ENCODE data around the gene PPP1R9B.

PPP1R9B gene

GRCh38 chr17:50149417-50150353 is 792 bp downstream of the PPP1R9B start:
- Histone ChIP-seq H3K27me3 (ENCODE audit: low read depth) (no peaks in the 10 kb centered on the region), H3K9me3 (no peaks in the 10 kb centered on the region), H3K4me3 (peak overlapping the region; percentile 59), H3K36me3 (replicated peaks) (peaks cover 6% of the 10 kb centered on the region), H3K4me1 (peaks cover 12% of the 10 kb centered on the region)
- peak in 1 of 2 experiments; percentile 58 for DNase-seq (ENCODE audit: low spot score in 2 of 2)
- in situ Hi-C loops (cut with MboI; ENCODE audit: low sequenced_read_pairs), result no loop called here

- peak overlapping the region; percentile 59 for H3K4me3 ChIP-seq
- no peaks in the 10 kb centered on the region for H3K27me3 ChIP-seq (ENCODE audit: low read depth)
- H3K36me3 ChIP-seq (replicated peaks), result peaks cover 13% of the 10 kb centered on the region
- in situ Hi-C loops (cut with MboI; ENCODE audit: low sequenced_read_pairs), result no loop called here
- peaks cover 12% of the 10 kb centered on the region for H3K4me1 ChIP-seq
- no peaks in the 10 kb centered on the region for H3K9me3 ChIP-seq
- DNase-seq (ENCODE audit: low spot score in 2 of 2), result no peak
Observed at GRCh38 chr17:50149091-50149416, 1.4 kb downstream of the PPP1R9B start.

GRCh38 chr17:50148226-50149090 is 2.0 kb downstream of the PPP1R9B start:
- no peaks in the 10 kb centered on the region for H3K9me3 ChIP-seq
- in situ Hi-C loops (cut with MboI; ENCODE audit: low sequenced_read_pairs), result no loop called here
- peaks cover 12% of the 10 kb centered on the region for H3K4me1 ChIP-seq
- H3K27me3 ChIP-seq (ENCODE audit: low read depth), result no peaks in the 10 kb centered on the region
- DNase-seq (ENCODE audit: low spot score in 2 of 2), result peak in 1 of 2 experiments; percentile 56
- H3K36me3 ChIP-seq (replicated peaks), result peaks cover 19% of the 10 kb centered on the region
- peak overlapping the region; percentile 59 for H3K4me3 ChIP-seq

DNA sequence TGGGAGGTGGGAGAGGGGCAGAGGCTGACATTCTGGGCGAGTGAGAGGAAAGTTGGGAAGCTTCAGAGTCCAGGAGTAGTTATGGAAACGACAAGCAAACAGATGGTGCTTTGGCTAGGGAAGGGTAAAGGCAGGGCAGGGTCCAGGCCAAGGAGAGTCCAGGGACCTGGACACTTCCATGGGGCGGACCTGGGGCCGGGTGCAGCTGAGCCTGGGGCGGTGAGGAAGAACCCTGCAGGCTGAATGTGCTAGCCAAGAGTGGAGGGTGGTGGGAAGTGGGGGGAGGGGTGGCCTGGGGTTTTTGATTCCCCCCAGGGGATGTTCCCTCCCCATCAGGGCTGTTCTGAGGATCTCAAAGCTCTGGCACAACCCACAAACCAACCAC is 2.6 kb downstream of the PPP1R9B start:
- Histone ChIP-seq H3K4me3 (peak overlapping the region; percentile 59), H3K36me3 (replicated peaks) (peaks cover 25% of the 10 kb centered on the region), H3K9me3 (no peaks in the 10 kb centered on the region), H3K27me3 (ENCODE audit: low read depth) (no peaks in the 10 kb centered on the region), H3K4me1 (peaks cover 12% of the 10 kb centered on the region)
- peak in 1 of 2 experiments; percentile 46 for DNase-seq (ENCODE audit: low spot score in 2 of 2)
- in situ Hi-C loops (cut with MboI; ENCODE audit: low sequenced_read_pairs), result no loop called here

GRCh38 chr17:50146927-50147665 is 3.4 kb downstream of the PPP1R9B start:
- Histone ChIP-seq H3K27me3 (ENCODE audit: low read depth) (no peaks in the 10 kb centered on the region), H3K36me3 (replicated peaks) (peaks cover 32% of the 10 kb centered on the region), H3K9me3 (no peaks in the 10 kb centered on the region), H3K4me1 (peaks cover 5% of the 10 kb centered on the region), H3K4me3 (peak overlapping the region; percentile 59)
- no peak for DNase-seq (ENCODE audit: low spot score in 2 of 2)
- in situ Hi-C loops (cut with MboI; ENCODE audit: low sequenced_read_pairs), result no loop called here

- H3K9me3 ChIP-seq, result no peaks in the 10 kb centered on the region
- no peaks in the 10 kb centered on the region for H3K27me3 ChIP-seq (ENCODE audit: low read depth)
- in situ Hi-C loops (cut with MboI; ENCODE audit: low sequenced_read_pairs), result no loop called here
- no peak for DNase-seq (ENCODE audit: low spot score in 2 of 2)
- H3K4me3 ChIP-seq, result no peak overlapping the region
- H3K4me1 ChIP-seq, result peaks cover 3% of the 10 kb centered on the region
- H3K36me3 ChIP-seq (replicated peaks), result peaks cover 38% of the 10 kb centered on the region
Observed at GRCh38 chr17:50146230-50146926, 4.1 kb downstream of the PPP1R9B start.

DNA sequence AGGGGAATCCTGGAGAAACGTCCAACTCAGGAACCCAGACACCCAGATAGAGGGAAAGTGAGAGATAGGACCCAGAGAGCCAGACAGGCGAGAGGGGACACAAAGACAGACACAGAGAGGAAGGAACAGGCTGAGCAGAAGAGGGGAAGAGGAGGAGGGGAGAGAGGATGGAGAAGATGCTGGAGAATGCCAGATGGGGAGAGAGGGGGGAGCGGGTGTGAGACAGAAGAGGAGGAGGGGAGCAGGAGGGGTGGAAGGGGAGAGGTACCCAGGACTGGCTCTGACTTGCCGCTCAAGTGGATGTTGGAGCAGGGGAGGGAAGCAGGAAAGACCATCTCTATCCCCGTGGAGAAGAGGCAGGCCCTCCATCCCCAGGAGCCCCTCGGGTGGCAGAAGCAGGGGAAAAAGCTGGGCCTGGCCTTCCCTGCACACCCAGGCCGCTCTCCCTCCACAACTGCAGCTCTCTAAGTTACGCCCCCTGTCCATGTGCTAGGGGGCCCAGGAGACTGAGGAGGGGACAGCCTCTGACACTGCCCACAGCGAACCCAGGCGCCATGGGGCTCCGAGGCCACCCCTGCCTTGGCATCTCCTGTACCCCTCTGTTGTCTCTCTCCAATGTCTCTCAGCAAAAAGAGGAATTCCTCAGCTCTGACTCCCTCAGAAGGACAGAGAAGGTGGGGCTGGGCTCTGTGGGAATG is 4.8 kb downstream of the PPP1R9B start:
- in situ Hi-C loops (cut with MboI; ENCODE audit: low sequenced_read_pairs), result no loop called here
- Histone ChIP-seq H3K4me3 (no peak overlapping the region), H3K36me3 (replicated peaks) (peaks cover 44% of the 10 kb centered on the region), H3K4me1 (no peaks in the 10 kb centered on the region), H3K9me3 (no peaks in the 10 kb centered on the region), H3K27me3 (ENCODE audit: low read depth) (no peaks in the 10 kb centered on the region)
- DNase-seq (ENCODE audit: low spot score in 2 of 2), result no peak

DNA sequence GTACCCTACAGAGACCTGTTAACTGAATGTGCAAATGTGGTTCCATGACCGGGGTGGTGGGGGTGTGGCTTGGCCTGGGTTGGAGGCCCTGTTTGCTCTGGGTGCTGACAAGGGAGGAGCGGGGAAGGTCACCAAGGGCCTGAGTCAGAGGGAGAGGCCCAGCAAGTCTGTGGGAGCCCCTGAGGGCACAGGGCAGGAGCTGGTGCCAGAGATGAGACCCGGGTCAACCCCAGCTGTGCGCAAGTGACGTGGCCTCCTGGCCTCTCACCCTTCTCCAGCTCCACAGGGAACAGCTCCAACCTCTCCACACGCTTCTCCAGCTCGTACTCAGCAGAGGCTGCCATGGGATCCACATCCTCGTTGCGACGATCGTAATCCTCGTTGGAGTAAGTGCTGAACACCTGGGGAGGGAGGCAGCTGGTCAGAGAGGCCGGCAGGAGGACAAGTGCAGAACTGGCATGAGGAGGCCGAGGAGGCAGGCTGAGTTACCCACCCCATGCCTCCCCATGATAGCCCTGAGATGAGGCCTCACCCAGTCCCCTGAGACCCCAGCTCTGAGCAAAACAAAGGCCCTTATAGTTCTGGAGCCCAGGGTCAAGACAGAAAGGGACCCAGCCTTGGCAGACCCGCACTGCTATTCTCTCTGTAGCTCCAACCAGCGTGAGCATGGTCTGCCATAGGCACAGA is 5.5 kb downstream of the PPP1R9B start:
- H3K36me3 ChIP-seq (replicated peaks), result peaks cover 51% of the 10 kb centered on the region
- no peak overlapping the region for H3K4me3 ChIP-seq
- no peaks in the 10 kb centered on the region for H3K4me1 ChIP-seq
- H3K9me3 ChIP-seq, result peaks cover 3% of the 10 kb centered on the region
- no peak for DNase-seq (ENCODE audit: low spot score in 2 of 2)
- in situ Hi-C loops (cut with MboI; ENCODE audit: low sequenced_read_pairs), result no loop called here
- no peaks in the 10 kb centered on the region for H3K27me3 ChIP-seq (ENCODE audit: low read depth)

- H3K4me1 ChIP-seq, result no peaks in the 10 kb centered on the region
- no peak overlapping the region for H3K4me3 ChIP-seq
- H3K9me3 ChIP-seq, result peaks cover 3% of the 10 kb centered on the region
- H3K27me3 ChIP-seq (ENCODE audit: low read depth), result no peaks in the 10 kb centered on the region
- H3K36me3 ChIP-seq (replicated peaks), result peaks cover 57% of the 10 kb centered on the region
- no peak for DNase-seq (ENCODE audit: low spot score in 2 of 2)
- in situ Hi-C loops (cut with MboI; ENCODE audit: low sequenced_read_pairs), result no loop called here
Observed at GRCh38 chr17:50144355-50144754, 6.1 kb downstream of the PPP1R9B start.

DNA sequence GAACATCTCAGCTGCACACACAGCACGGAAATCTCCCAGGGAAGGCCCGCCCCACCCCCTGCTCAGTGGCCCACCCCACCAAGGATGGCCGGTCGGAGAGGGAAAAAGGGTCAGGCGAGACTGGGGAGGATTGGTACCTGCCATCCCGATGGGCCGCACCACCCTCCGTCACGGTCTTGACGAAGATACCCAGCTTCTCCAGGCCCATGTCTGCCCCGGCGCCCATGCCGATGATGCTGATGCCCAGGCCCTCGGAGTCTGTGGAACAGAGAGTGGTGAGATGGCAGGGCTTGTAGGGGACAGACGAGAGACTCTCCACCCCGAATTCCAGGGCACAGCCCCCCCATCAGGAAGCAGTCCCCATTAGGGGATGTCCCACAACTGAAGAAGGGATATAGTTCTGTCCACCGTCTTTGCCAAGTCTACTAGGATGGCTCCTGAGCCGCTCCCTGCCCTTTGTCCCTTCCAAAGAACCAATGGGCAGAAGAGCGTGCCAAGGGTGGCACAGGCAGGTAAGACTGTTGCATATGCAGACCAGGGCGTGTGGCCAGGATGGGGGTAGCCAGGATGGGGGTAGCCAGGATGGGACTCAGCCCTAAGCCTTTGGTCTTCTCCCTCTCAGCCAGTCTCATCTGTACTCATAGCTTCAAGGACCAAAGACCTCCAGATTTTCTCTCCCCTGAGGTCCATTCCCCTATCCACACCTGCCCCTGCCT is 6.9 kb downstream of the PPP1R9B start:
- no peaks in the 10 kb centered on the region for H3K27me3 ChIP-seq (ENCODE audit: low read depth)
- peaks cover 3% of the 10 kb centered on the region for H3K9me3 ChIP-seq
- H3K4me3 ChIP-seq, result no peak overlapping the region
- no peak for DNase-seq (ENCODE audit: low spot score in 2 of 2)
- no peaks in the 10 kb centered on the region for H3K4me1 ChIP-seq
- in situ Hi-C loops (cut with MboI; ENCODE audit: low sequenced_read_pairs), result no loop called here
- H3K36me3 ChIP-seq (replicated peaks), result peaks cover 64% of the 10 kb centered on the region

- no peak for DNase-seq (ENCODE audit: low spot score in 2 of 2)
- H3K4me3 ChIP-seq, result no peak overlapping the region
- peaks cover 3% of the 10 kb centered on the region for H3K9me3 ChIP-seq
- no peaks in the 10 kb centered on the region for H3K27me3 ChIP-seq (ENCODE audit: low read depth)
- peaks cover 83% of the 10 kb centered on the region for H3K36me3 ChIP-seq (replicated peaks)
- H3K4me1 ChIP-seq, result no peaks in the 10 kb centered on the region
- in situ Hi-C loops (cut with MboI; ENCODE audit: low sequenced_read_pairs), result no loop called here
Observed at GRCh38 chr17:50141745-50142110, 8.7 kb downstream of the PPP1R9B start.

Data from HAP-1 (cell line).